ENCODE results near the gene PDE7B.

Gene PDE7B

DNA sequence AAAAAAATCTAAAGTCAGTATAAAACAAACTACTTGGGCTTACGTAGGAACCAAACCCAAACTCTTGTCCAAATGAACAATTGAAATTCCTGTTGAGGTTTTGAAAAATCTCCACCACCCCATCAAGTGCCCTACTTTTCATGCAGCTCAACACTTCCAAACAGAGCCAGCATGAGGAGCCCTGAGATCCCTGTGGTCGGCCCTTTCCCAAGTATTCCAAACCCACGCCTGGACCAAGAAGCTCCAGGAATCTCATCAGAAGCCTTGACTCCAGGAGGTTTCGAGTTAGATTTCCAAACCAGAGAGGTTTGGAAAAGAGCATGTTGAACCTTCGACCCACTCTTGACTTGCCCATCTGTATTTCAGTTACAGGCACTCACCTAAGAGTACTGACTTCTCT, 219.3 kb downstream of the PDE7B start:
- no peak overlapping the region for H3K4me3 ChIP-seq (ENCODE audit: low read depth, low read length)
- DNase-seq (ENCODE audit: low read depth), result no peak
- TF ChIP-seq, protein P1, sequence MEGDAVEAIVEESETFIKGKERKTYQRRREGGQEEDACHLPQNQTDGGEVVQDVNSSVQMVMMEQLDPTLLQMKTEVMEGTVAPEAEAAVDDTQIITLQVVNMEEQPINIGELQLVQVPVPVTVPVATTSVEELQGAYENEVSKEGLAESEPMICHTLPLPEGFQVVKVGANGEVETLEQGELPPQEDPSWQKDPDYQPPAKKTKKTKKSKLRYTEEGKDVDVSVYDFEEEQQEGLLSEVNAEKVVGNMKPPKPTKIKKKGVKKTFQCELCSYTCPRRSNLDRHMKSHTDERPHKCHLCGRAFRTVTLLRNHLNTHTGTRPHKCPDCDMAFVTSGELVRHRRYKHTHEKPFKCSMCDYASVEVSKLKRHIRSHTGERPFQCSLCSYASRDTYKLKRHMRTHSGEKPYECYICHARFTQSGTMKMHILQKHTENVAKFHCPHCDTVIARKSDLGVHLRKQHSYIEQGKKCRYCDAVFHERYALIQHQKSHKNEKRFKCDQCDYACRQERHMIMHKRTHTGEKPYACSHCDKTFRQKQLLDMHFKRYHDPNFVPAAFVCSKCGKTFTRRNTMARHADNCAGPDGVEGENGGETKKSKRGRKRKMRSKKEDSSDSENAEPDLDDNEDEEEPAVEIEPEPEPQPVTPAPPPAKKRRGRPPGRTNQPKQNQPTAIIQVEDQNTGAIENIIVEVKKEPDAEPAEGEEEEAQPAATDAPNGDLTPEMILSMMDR (IDR thresholded peaks at IDR 0.05; ENCODE audit: control insufficient read depth, extremely low read depth, insufficient read depth), result no peak

DNA sequence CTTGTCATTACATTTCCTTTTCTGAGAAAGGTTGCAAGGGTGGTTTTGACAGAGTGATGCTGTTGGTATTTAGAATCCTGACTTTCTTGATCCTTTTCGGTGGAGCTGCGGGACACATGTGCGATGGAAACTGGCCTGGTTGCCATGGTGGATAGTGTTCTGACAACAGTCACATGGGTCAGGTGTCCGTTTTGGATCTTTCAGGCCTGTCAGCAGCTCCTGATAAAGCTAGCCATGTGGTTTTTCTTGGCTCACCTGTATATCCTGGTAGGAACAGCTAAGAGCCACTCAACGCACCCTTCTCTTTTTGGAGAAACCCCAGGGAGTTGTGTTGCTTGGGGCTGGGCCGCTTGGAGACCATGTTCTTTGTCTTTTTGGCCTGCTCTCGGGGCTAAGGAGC, 221.2 kb downstream of the PDE7B start:
- H3K4me3 ChIP-seq (ENCODE audit: low read depth, low read length), result no peak overlapping the region
- no peak for DNase-seq (ENCODE audit: low read depth)
- TF ChIP-seq, protein P1 (IDR thresholded peaks at IDR 0.05; ENCODE audit: control insufficient read depth, extremely low read depth, insufficient read depth), result no peak

DNA sequence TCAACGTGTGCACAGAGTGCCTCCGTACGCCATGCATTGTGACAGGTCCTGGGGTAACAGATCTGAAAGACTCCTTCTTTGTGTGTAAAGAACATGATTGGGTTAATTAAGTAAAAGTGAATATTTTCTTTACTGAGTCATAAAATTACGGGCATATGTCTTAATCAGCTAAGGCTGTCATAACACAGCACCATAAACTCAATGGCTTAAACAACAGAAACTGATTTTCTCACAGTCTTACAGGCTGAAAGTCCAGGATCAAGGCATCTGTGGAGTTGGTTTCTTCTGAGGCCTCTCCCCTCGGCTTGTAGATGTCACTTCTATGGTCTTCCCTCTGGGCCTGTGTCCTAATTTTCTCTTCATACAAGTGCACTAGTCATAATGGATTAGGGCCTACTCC, 221.7 kb downstream of the PDE7B start:
- DNase-seq (ENCODE audit: low read depth), result no peak

DNA sequence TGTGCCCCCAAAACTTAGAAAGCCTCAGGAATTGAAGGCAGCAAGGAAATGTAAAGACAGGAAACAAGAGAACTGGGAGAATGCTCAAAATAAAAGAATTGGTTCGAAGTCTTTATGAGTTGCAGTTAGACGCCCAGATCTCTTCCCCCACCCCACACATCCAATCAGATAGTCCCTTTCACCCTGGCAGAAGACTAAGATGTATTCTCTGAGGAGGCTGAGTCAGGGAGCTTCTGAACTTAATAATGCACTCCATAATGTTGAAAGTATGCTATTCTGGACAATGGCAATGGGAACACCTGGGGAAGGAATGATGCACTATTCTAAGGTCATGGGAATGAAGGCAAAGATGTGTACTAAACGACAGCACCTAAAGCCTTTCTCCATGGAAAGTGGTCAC, 225.0 kb downstream of the PDE7B start:
- TF ChIP-seq, protein P1 (IDR thresholded peaks at IDR 0.05; ENCODE audit: control insufficient read depth, extremely low read depth, insufficient read depth), result no peak
- no peak for DNase-seq (ENCODE audit: low read depth)

More for the DNA sequence above, 221.7 kb downstream of the PDE7B start:
- TF ChIP-seq, protein P1 (IDR thresholded peaks at IDR 0.05; ENCODE audit: control insufficient read depth, extremely low read depth, insufficient read depth), result no peak
- no peak overlapping the region for H3K4me3 ChIP-seq (ENCODE audit: low read depth, low read length)

DNA sequence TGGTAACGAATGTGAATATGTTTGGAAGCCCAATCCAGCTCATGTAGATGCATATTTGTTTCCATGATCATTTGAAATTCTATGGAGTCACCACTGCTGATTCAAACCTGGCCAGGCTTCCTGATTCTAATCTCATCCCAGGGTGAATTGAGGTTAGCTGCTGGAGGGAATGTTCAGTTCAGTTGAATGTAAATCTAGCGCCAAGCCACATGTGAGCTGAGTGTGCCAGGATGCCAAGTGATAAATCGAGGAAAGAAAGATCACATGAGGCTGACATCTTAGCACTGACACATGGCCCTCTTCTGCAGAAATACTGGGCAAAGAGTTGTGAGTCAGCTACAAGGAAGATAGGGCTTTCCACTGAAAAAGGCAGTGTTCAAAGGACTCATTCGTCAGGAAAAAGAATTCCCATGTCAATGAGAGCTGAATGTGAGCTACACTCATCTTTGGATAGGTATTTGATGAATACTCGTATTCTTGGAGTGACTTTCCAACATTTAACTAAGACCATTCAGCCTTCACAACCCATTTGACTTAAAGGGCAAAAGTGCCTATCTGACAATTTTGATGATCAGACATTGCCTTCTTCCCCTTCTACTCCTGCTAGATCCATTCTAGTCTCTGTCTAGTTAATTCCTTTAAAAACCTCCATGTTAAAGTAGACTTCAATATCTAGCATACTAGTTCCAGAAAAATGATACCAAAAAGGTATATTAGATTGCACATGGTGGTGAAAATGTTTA, 226.5 kb downstream of the PDE7B start:
- TF ChIP-seq, protein P1 (IDR thresholded peaks at IDR 0.05; ENCODE audit: control insufficient read depth, extremely low read depth, insufficient read depth), result no peak
- DNase-seq (ENCODE audit: low read depth), result peak; percentile 19
- H3K4me3 ChIP-seq (ENCODE audit: low read depth, low read length), result no peak overlapping the region

More for the DNA sequence above, 225.0 kb downstream of the PDE7B start:
- H3K4me3 ChIP-seq (ENCODE audit: low read depth, low read length), result no peak overlapping the region

DNA sequence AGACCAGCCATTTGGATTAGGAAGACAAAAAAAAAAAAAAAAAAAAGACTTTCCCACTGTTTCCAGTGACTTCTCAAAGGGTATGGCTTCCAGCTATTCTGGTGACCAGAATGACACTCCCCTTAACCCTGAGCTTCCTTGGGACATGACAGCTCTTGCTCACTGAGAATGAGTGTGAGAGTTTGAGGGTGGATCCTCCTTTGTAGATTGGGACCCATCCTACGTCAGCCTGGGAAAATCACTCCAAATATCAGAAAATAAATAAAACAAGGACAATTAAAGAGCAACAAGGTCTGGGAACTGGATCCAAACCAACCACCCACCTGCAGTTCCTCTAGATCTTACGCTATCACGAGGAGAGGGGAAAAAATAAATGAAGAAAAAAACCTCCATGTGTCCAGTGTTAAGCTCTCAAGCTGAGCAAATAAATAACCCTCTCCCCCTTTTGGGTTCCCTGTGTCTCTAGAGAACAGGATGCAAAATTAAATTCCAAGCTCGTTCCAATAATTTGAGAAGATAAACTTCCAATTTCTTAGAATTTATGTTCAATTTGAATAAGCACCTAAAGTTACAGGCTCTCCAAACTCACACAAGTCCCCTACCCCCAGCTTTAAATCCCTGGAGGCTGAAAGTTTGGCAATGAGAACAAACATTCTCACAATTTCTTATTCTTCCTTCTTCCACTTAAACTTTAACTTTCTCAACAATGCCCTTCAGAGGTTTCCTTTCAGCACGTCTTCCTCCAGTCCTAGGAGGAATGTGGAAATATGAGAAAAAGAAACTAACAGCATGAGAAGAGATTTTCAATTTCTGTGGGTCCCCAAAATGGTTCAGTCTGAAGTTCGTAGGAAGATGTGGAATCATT, 228.4 kb downstream of the PDE7B start:
- no peak for DNase-seq (ENCODE audit: low read depth)
- no peak overlapping the region for H3K4me3 ChIP-seq (ENCODE audit: low read depth, low read length)
- TF ChIP-seq, protein P1 (IDR thresholded peaks at IDR 0.05; ENCODE audit: control insufficient read depth, extremely low read depth, insufficient read depth), result no peak
